ENCODE measurements around the gene GDF11. TPM values are rescaled to one million over a fixed set of nuclear protein-coding genes. Genes with fewer than 3 reads are reported as not detected.

Gene GDF11
- total RNA-seq, 3 donors from 2014 or later, result 0.64 to 1.6 (median 0.88) TPM

- intact Hi-C loops (cut with DNase I; ENCODE audit: low total_unique reads), result no loop called here
- Histone ChIP-seq H3K4me1 (peaks cover 9 to 13% of the 10 kb centered on the region in 2 donors), H3K36me3 (no peaks in the 10 kb centered on the region), H3K9me3 (no peaks in the 10 kb centered on the region), H3K27me3 (no peaks in the 10 kb centered on the region), H3K27ac (peak overlapping the region; percentile 96 to 98), H3K4me3 (peak overlapping the region; percentile 75 to 89 (median 87))
- TF ChIP-seq POLR2A (IDR thresholded peaks at IDR 0.05) (no peak), CTCF (IDR thresholded peaks at IDR 0.05) (no peak), POLR2AphosphoS5 (IDR thresholded peaks at IDR 0.05) (no peak)
- peak in 1 of 2 donors; percentile 53 for DNase-seq (ENCODE audit: low spot score in 2 of 2)
Measured at GRCh38 chr12:55727643-55728185, 15.2 kb upstream of the GDF11 start.

DNA sequence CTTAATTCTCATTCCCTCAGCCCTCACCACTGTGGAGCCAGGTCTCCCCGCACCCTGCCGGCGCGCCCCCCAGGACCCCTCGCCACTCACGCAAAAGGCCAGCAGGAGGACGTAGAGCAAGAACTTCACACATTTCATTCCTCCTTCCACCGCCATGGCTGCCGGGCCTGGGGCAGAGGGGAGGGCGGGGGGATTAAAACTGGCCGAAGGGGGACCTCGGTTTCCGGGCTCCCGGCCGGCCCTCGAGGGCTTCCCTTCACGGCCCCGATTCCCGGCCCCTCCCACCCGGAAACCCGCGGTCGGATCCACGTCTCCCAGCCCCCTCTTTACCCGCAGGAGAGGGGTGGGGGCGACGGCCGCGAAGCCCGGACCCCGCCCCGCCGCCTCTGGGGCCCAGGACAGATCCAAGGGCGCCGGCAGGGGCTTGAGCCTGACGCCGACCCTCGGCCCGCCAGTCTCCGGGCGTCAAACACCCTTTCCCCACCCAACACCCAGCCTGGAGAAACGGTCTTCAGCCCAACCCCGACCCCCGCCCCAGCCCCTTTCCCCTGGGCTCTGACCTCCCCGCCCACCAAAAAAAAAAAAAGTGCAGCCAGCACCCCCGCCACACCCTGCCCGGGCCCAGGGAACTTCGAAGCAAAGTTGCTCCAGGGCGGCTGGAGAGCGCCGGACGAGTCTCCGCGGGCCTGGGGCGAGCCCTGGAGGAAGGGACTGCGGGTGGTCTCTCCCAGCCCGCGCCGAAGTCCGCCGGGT lies 14.6 kb upstream of the GDF11 start:
- TF ChIP-seq CTCF (IDR thresholded peaks at IDR 0.05) (peak in 1 of 3 donors; percentile 8), POLR2AphosphoS5 (IDR thresholded peaks at IDR 0.05) (peak in 2 of 3 donors; percentile 27 to 36), POLR2A (IDR thresholded peaks at IDR 0.05) (no peak)
- H3K9me3 ChIP-seq, result no peaks in the 10 kb centered on the region
- intact Hi-C loops (cut with DNase I; ENCODE audit: low total_unique reads), result no loop called here
- H3K27ac ChIP-seq, result peak overlapping the region; percentile 96 to 98
- no peaks in the 10 kb centered on the region for H3K27me3 ChIP-seq
- peak in 1 of 2 donors; percentile 78 for DNase-seq (ENCODE audit: low spot score in 2 of 2)
- H3K4me3 ChIP-seq, result peak overlapping the region; percentile 75 to 89 (median 87)
- no peaks in the 10 kb centered on the region for H3K36me3 ChIP-seq
- peaks cover 9 to 13% of the 10 kb centered on the region in 2 donors for H3K4me1 ChIP-seq

- Histone ChIP-seq H3K36me3 (no peaks in the 10 kb centered on the region), H3K4me1 (peaks cover 9 to 13% of the 10 kb centered on the region in 2 donors), H3K27ac (peak within 1 kb of the TSS; percentile 96 to 98), H3K4me3 (peak within 1 kb of the TSS; percentile 75 to 89 (median 87)), H3K9me3 (no peaks in the 10 kb centered on the region), H3K27me3 (no peaks in the 10 kb centered on the region)
- TF ChIP-seq POLR2A (IDR thresholded peaks at IDR 0.05), result peak; percentile 22
- no peak for TF ChIP-seq CTCF (IDR thresholded peaks at IDR 0.05)
- TF ChIP-seq POLR2AphosphoS5 (IDR thresholded peaks at IDR 0.05), result peak; percentile 18 to 88 (median 54)
- intact Hi-C loops (cut with DNase I; ENCODE audit: low total_unique reads), result no loop called here
- peak; percentile 84 to 87 for DNase-seq (ENCODE audit: low spot score in 2 of 2)
Measured at GRCh38 chr12:55728939-55729818, 13.7 kb upstream of the GDF11 start, which contains the start of gene CD63. TSS of gene CD63 (minus strand) at chr12:55729009. CDS start at chr12:55728341, 668 bp downstream.

DNA sequence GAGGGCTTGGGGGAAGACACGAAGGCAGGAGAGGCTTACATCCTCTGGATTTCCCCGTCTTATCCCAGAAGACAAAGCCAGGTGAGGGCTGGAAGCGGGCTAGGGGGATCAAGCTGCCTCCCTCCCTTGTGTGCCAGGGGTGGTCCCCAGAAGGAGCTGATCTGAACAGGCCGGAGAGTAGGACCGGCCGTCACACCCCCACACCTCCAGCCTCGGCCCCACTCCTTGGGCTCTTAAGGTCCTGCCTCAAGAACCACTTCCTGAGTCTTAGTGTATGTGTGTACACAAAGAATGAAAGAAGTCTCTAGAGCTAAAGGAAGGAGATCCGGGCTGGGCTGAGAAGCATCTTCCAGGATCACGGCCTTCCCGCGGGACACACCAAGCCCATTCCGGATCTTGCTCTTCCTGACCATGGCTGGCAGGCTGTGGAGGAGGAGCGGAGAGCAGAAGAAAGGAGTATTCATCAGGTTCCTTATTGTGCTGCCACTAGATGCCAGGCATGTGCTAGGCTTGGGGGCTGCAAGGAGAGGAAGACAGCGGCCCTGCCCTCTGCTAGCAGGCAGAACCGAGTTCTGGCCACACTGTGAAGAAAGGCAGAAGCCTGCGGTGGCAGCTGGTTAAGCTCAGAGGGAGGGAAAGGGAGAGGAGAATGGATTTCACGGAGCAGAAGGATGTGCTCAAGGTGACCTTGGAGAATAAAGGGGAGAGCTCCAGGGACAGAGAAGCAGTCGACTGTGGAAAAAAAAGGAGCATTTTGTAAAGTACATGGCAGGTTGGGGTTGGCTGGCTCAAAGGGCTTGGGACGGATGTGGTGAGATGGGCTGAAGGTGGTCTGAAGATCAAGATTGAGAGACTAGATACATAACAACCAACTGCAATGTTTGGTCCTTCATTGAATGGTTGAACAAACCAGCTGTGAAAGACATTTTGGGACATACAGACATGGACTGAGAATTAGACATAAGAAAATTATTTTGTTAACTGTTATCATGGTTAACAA lies 12.8 kb upstream of the GDF11 start:
- intact Hi-C loops (cut with DNase I; ENCODE audit: low total_unique reads), result no loop called here
- no peaks in the 10 kb centered on the region for H3K36me3 ChIP-seq
- no peaks in the 10 kb centered on the region for H3K9me3 ChIP-seq
- H3K27ac ChIP-seq, result peak overlapping the region; percentile 96 to 98
- peak overlapping the region; percentile 75 to 89 (median 87) for H3K4me3 ChIP-seq
- TF ChIP-seq POLR2A (IDR thresholded peaks at IDR 0.05) (no peak), POLR2AphosphoS5 (IDR thresholded peaks at IDR 0.05) (peak in 1 of 3 donors; percentile 40)
- peaks cover 9 to 13% of the 10 kb centered on the region in 2 donors for H3K4me1 ChIP-seq
- peak; percentile 52 to 66 for DNase-seq (ENCODE audit: low spot score in 2 of 2)
- no peaks in the 10 kb centered on the region for H3K27me3 ChIP-seq
